ENCODE data around the gene ZNF445.
"Not testable (repeated sequence)": the region's sequence is repeated elsewhere in the genome, so short reads cannot be mapped to it uniquely, and the experiment has no call there.

DNA sequence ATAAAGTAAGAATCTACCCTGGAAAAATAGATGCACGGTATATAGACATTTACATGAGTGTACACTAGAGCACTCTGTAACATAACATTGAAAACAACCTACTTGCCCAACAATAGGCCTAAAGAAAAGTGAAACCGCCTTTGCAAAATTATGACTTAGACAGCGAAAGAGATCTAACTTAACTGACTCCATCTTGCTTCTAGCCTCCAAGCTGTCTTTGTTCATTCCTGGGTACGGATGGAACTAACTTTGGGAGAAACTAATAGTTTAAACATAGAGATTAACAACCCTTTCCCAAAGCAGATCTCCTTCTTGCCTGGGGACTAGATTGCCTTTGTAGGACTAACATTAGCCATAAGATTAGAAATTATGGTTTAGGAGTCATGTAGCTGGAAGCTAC, 17.4 kb downstream of the ZNF445 start:
- TF ChIP-seq, protein P1, sequence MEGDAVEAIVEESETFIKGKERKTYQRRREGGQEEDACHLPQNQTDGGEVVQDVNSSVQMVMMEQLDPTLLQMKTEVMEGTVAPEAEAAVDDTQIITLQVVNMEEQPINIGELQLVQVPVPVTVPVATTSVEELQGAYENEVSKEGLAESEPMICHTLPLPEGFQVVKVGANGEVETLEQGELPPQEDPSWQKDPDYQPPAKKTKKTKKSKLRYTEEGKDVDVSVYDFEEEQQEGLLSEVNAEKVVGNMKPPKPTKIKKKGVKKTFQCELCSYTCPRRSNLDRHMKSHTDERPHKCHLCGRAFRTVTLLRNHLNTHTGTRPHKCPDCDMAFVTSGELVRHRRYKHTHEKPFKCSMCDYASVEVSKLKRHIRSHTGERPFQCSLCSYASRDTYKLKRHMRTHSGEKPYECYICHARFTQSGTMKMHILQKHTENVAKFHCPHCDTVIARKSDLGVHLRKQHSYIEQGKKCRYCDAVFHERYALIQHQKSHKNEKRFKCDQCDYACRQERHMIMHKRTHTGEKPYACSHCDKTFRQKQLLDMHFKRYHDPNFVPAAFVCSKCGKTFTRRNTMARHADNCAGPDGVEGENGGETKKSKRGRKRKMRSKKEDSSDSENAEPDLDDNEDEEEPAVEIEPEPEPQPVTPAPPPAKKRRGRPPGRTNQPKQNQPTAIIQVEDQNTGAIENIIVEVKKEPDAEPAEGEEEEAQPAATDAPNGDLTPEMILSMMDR (IDR thresholded peaks at IDR 0.05): not testable (repeated sequence)
- TF ChIP-seq POLR2A (IDR thresholded peaks at IDR 0.05): not testable (repeated sequence)

Data from body of pancreas (tissue), 4 donors.